H1 (cell line): Measurements from ENCODE around the gene SNRNP70. TPM values are rescaled to one million over a fixed set of nuclear protein-coding genes. Genes with fewer than 3 reads are reported as not detected.
A peak's percentile ranks its signal among the peaks of the same experiment; 100 is the strongest.

Experiments used
- BCL11A ChIP-seq, 2 experiments: IDR thresholded peaks; one replicate each; pipeline ENCODE4 v1.6.1; 2011; ENCODE audit warnings: low read depth in 2 of 2, low read length in 2 of 2, mild to moderate bottlenecking in 2 of 2
- CBX5 ChIP-seq: fragments of 300-800, 300-1000 bp; sonication (generic); IDR thresholded peaks from 2 replicates; pipeline ENCODE4 v1.7.1; 2016; ENCODE audit warnings: antibody characterized with exemption, low read length, low read depth
- FOSL1 ChIP-seq: IDR thresholded peaks from 2 replicates; pipeline ENCODE4 v1.6.1; 2011; ENCODE audit warnings: mild to moderate bottlenecking, low read depth, low read length, moderate library complexity; ENCODE audit not compliant: insufficient read depth
- JUND ChIP-seq: IDR thresholded peaks from 2 replicates; pipeline ENCODE4 v1.6.1; 2011; ENCODE audit warnings: mild to moderate bottlenecking, improper control_type of control experiment, low read length
- KDM1A ChIP-seq: fragments of 200-600, 300-600 bp; sonication (generic); IDR thresholded peaks from 2 replicates; pipeline ENCODE4 v1.7.1; 2016; ENCODE audit warnings: mild to moderate bottlenecking, low read length, borderline replicate concordance
- KDM4A ChIP-seq: IDR thresholded peaks from one replicate; pipeline ENCODE4 v1.7.1; 2012; ENCODE audit warnings: low read depth, mild to moderate bottlenecking, moderate library complexity, low read length, inconsistent platforms; ENCODE audit not compliant: severe bottlenecking
- NRF1 ChIP-seq: IDR thresholded peaks from 2 replicates; pipeline ENCODE4 v1.6.1; 2011; ENCODE audit warnings: mild to moderate bottlenecking, low read depth, low read length, improper control_type of control experiment
- PHF8 ChIP-seq: fragments of 200-600 bp; sonication (generic); conservative IDR thresholded peaks from 2 replicates; pipeline ENCODE4 v1.7.1; 2012; ENCODE audit warnings: low read depth, mild to moderate bottlenecking, inconsistent platforms, low read length, moderate library complexity
- RAD21 ChIP-seq, 2 experiments: IDR thresholded peaks in 1 of 2; conservative IDR thresholded peaks in 1 of 2; 2 replicates each; pipeline ENCODE4 v1.6.1; 2011; ENCODE audit warnings: low read depth in 2 of 2, low read length in 2 of 2, improper control_type of control experiment in 1 of 2, inconsistent platforms in 1 of 2, mild to moderate bottlenecking in 1 of 2, moderate library complexity in 1 of 2
- RBBP5 ChIP-seq: IDR thresholded peaks from 2 replicates; pipeline ENCODE4 v1.7.1; 2012; ENCODE audit warnings: low read depth, mild to moderate bottlenecking, inconsistent platforms, low read length, moderate library complexity, borderline replicate concordance
- RNF2 ChIP-seq: fragments of 200-900, 300-1000 bp; sonication (generic); IDR thresholded peaks from 2 replicates; pipeline ENCODE4 v1.7.1; 2016; ENCODE audit warnings: borderline replicate concordance, low read depth, mild to moderate bottlenecking, antibody characterized with exemption, low read length; ENCODE audit not compliant: poor library complexity, severe bottlenecking; ENCODE audit errors: missing control alignments
- SAP30 ChIP-seq: fragments of 300-600 bp; sonication (generic); IDR thresholded peaks from 2 replicates; pipeline ENCODE4 v1.7.1; 2012; ENCODE audit warnings: low read length, moderate library complexity, mild to moderate bottlenecking, inconsistent platforms; ENCODE audit not compliant: insufficient read depth, insufficient replicate concordance
- SIN3A ChIP-seq, 2 experiments: IDR thresholded peaks in 1 of 2; conservative IDR thresholded peaks in 1 of 2; 2 replicates each; pipeline ENCODE4 v1.6.1; 2011 to 2012; ENCODE audit warnings: low read length in 2 of 2, improper control_type of control experiment in 1 of 2, low read depth in 1 of 2, mild to moderate bottlenecking in 1 of 2
- SRF ChIP-seq: IDR thresholded peaks from 2 replicates; pipeline ENCODE4 v1.6.1; 2011; ENCODE audit warnings: mild to moderate bottlenecking, low read depth, low read length, moderate library complexity
- TEAD4 ChIP-seq: IDR thresholded peaks from 2 replicates; pipeline ENCODE4 v1.6.1; 2012; ENCODE audit warnings: low read depth, low read length, inconsistent platforms, mixed read lengths
- YY1 ChIP-seq: IDR thresholded peaks from 2 replicates; pipeline ENCODE4 v1.6.1; 2011; ENCODE audit warnings: low read depth, mild to moderate bottlenecking, low read length
- ZNF274 ChIP-seq: IDR thresholded peaks from 2 replicates; pipeline ENCODE4 v1.7.0; 2012; ENCODE audit warnings: low read length, borderline replicate concordance; ENCODE audit errors: extremely low read depth
- polyA plus RNA-seq, 7 experiments: library from polyadenylated mRNA; depleted of rRNA in 3 of 7; stranded (reverse) in 5 of 7; unstranded in 2 of 7; fragments of >200 nt in 5 of 7; fragments of 200-250 nt in 2 of 7; gene quantifications; 1 replicate in 5 of 7; 2 replicates in 1 of 7; 4 replicates in 1 of 7; pipeline versions ENCODE4 v1.2.1 to v1.2.3, GENCODE V29; 2011 to 2013; ENCODE audit warnings: missing spikeins in 2 of 7, mixed read lengths in 2 of 7
- total RNA-seq: library from RNA; stranded (reverse); fragmentation: NEBNext Ultra II Directional; extraction: Animal tissue kit (Norgen Biotek cat#: 25700); gene quantifications from 2 replicates; pipeline ENCODE4 v1.2.1, GENCODE V29; 2021
- TF ChIP-seq, protein P1 (sequence below): IDR thresholded peaks from 2 replicates; pipeline ENCODE4 v1.6.1; 2012; ENCODE audit warnings: low read length, inconsistent platforms
- TF ChIP-seq, protein P2 (sequence below): IDR thresholded peaks from 2 replicates; pipeline ENCODE4 v1.6.1; 2011; ENCODE audit warnings: low read depth, mild to moderate bottlenecking, low read length; ENCODE audit not compliant: insufficient read depth

Gene SNRNP70
- total and polyA plus RNA-seq, 2 of the 8 experiments (the other 6 are each of a cell fraction or from before 2014, with no cell fraction given) = 231 to 235 TPM

DNA sequence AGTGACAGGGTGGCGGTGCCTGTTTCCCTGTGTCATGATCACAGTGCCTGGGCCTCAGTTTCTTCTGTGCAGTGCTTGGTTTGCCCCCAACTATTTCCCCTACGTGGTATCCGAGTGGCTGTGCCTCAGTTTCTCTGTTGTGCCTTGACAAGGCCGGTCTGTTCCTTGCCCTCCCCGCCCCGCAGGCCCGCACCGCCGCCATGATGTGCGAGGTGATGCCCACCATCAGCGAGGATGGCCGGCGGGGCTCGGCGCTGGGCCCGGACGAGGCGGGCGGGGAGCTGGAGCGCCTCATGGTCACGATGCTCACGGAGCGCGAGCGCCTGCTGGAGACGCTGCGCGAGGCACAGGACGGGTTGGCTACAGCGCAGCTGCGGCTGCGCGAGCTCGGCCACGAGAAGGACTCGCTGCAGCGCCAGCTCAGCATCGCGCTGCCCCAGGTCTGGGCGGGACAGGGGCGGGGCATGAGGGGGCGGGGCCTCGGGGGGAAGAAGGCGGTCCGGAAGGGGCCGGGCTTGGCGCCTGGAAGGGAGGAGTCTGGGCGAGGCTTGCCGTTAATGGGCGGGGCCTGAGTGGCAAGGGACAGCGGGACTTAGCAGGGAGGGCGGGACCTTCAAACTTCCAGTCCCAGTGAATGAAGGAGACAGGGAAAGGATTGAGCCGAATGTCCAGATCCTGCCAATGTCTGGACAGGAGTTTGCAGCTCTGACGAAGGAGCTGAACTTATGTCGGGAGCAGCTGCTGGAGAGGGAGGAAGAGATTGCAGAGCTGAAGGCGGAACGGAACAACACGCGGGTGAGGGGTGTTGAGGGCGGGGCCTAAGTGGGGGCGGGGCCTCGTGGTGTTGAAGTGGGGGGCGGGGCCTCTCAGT is 42.7 kb downstream of the SNRNP70 start (continued):
- no peak for TF ChIP-seq RNF2
- TF ChIP-seq KDM1A = no peak; the same call in 1 of the 2 replicates
- peak; percentile 86 for TF ChIP-seq YY1
- peak; percentile 76; the same call in 1 of the 2 replicates for TF ChIP-seq PHF8
- TF ChIP-seq SAP30 = no peak
- TF ChIP-seq JUND = no peak
- TF ChIP-seq, protein P1, sequence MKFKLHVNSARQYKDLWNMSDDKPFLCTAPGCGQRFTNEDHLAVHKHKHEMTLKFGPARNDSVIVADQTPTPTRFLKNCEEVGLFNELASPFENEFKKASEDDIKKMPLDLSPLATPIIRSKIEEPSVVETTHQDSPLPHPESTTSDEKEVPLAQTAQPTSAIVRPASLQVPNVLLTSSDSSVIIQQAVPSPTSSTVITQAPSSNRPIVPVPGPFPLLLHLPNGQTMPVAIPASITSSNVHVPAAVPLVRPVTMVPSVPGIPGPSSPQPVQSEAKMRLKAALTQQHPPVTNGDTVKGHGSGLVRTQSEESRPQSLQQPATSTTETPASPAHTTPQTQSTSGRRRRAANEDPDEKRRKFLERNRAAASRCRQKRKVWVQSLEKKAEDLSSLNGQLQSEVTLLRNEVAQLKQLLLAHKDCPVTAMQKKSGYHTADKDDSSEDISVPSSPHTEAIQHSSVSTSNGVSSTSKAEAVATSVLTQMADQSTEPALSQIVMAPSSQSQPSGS = no peak
- TF ChIP-seq SRF = no peak
- TF ChIP-seq RAD21 (IDR thresholded peaks at IDR 0.05 in 1 of 2, conservative IDR thresholded peaks at IDR 0.05 in 1 of 2; ENCODE audit: low read depth in 2 of 2, low read length in 2 of 2) = no peak
- TF ChIP-seq FOSL1 = no peak
- TF ChIP-seq RBBP5 = no peak
- no peak for TF ChIP-seq BCL11A (IDR thresholded peaks at IDR 0.05; ENCODE audit: low read depth in 2 of 2, low read length in 2 of 2)
- TF ChIP-seq CBX5 = no peak
- peak in 1 of 2 experiments; percentile 77; a peak in 2 of 4 replicates for TF ChIP-seq SIN3A (conservative IDR thresholded peaks at IDR 0.05 in 1 of 2, IDR thresholded peaks at IDR 0.05 in 1 of 2; ENCODE audit: low read depth in 1 of 2, low read length in 2 of 2)
- TF ChIP-seq, protein P2, sequence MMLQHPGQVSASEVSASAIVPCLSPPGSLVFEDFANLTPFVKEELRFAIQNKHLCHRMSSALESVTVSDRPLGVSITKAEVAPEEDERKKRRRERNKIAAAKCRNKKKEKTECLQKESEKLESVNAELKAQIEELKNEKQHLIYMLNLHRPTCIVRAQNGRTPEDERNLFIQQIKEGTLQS = no peak
- TF ChIP-seq KDM4A = peak; percentile 65
- TF ChIP-seq NRF1 = peak; percentile 74
- no peak for TF ChIP-seq TEAD4
- no peak for TF ChIP-seq ZNF274
